Uterus (tissue), 2 donors: ENCODE results near the gene HCAR1.

Source experiments
- CTCF ChIP-seq, 4 experiments: fragments of 200-600 bp in 2 of 4; fragments of 450-650 bp in 2 of 4; sonication (generic) in 2 of 4; IDR thresholded peaks; one replicate each; pipeline ENCODE4 v1.5.1; 2016 to 2019; ENCODE audit warnings: antibody characterized with exemption in 4 of 4, mild to moderate bottlenecking in 2 of 4, moderate library complexity in 1 of 4
- POLR2A ChIP-seq, 2 donors: fragments of 450-650 bp; IDR thresholded peaks; one replicate each; pipeline ENCODE4 v1.6.1; 2016; ENCODE audit warnings: antibody characterized with exemption in 2 of 2, mild to moderate bottlenecking in 1 of 2, moderate library complexity in 1 of 2

- TF ChIP-seq CTCF (IDR thresholded peaks at IDR 0.05) (no peak), POLR2A (IDR thresholded peaks at IDR 0.05) (no peak)
Measured at GRCh38 chr12:122724641-122725243, 5.9 kb downstream of the HCAR1 start.
